ENCODE results near the gene PRKG1.

GRCh38 chr10:51137756-51138529, 63.7 kb downstream of the PRKG1 start:
- no peak for TF ChIP-seq POLR2AphosphoS5 (IDR thresholded peaks at IDR 0.05; ENCODE audit: low read depth, low read length)
- no peak for TF ChIP-seq POLR2A (IDR thresholded peaks at IDR 0.05; ENCODE audit: low read depth, low read length)
- no peak for TF ChIP-seq TAF1 (IDR thresholded peaks at IDR 0.05; ENCODE audit: low read depth, low read length)

Data from GM12891 (cell line).